Gastrocnemius medialis (tissue), 4 donors: ENCODE data around the gene CAMKK2. TPM values are rescaled to one million over a fixed set of nuclear protein-coding genes. Genes with fewer than 3 reads are reported as not detected.

Source experiments
- ATAC-seq, 2 donors: fragments of 150-250 bp; one replicate each; pipeline ENCODE4 v1.9.1; 2016
- DNase-seq, 2 donors: peaks; one replicate each; pipeline ENCODE4 v3.0.0-alpha.2; 2019
- H3K27ac ChIP-seq, 4 donors: fragments of 200-600 bp; sonication (generic); 1 replicate in 1 of 4; 2 replicates in 3 of 4; pipeline ENCODE4 v1.5.1; 2016 to 2018; ENCODE audit warnings: mild to moderate bottlenecking in 2 of 4, moderate library complexity in 1 of 4
- H3K27me3 ChIP-seq, 3 donors: fragments of 200-600 bp; sonication (generic) in 2 of 3; 1 replicate in 1 of 3; 2 replicates in 2 of 3; pipeline versions ENCODE4 v1.5.1 to v1.6.0; 2016 to 2019; ENCODE audit warnings: mild to moderate bottlenecking in 1 of 3, moderate library complexity in 1 of 3
- H3K36me3 ChIP-seq, 2 donors: fragments of 200-600 bp; sonication (generic) in 1 of 2; one replicate each; pipeline ENCODE4 v1.5.1; 2017 to 2018
- H3K4me1 ChIP-seq, 2 donors: fragments of 200-600 bp; sonication (generic) in 1 of 2; one replicate each; pipeline ENCODE4 v1.5.1; 2016 to 2017; ENCODE audit warnings: mild to moderate bottlenecking in 2 of 2
- H3K4me3 ChIP-seq, 4 donors: fragments of 200-600 bp; sonication (generic) in 3 of 4; 1 replicate in 1 of 4; 2 replicates in 3 of 4; pipeline ENCODE4 v1.5.1; 2016 to 2019; ENCODE audit warnings: mild to moderate bottlenecking in 2 of 4
- H3K9me3 ChIP-seq, 3 donors: fragments of 200-600 bp; sonication (generic) in 2 of 3; 1 replicate in 1 of 3; 2 replicates in 2 of 3; pipeline ENCODE4 v1.5.1; 2016 to 2019
- POLR2A ChIP-seq, 2 donors: fragments of 450-650 bp; IDR thresholded peaks; one replicate each; pipeline ENCODE4 v1.6.1; 2017; ENCODE audit warnings: antibody characterized with exemption in 2 of 2, mild to moderate bottlenecking in 2 of 2, moderate library complexity in 2 of 2
- in situ Hi-C, 4 donors: fragments of 200-750 bp; cut with MboI; loops; one replicate each; pipeline versions ENCODE4 v1.15.0 to v1.8.0; 2017; ENCODE audit warnings: low sequenced_read_pairs in 4 of 4
- intact Hi-C: fragments of 100-400 bp; cut with DNase I; formaldehyde crosslinking; loops from one replicate; pipeline ENCODE4 v1.15.1; 2023; ENCODE audit warnings: low total_unique reads
- total RNA-seq, 4 donors: library from RNA; depleted of rRNA; stranded (reverse); fragments of >200 nt; gene quantifications; one replicate each; pipeline versions ENCODE4 v1.1.0 to v1.2.3, GENCODE V29; 2016
- TF ChIP-seq, protein P1 (sequence below), 5 experiments: fragments of 450-650 bp in 3 of 5; fragments of 200-600 bp in 2 of 5; sonication (generic) in 2 of 5; IDR thresholded peaks in 4 of 5; conservative IDR thresholded peaks in 1 of 5; 1 replicate in 4 of 5; 2 replicates in 1 of 5; pipeline ENCODE4 v1.5.1; 2016 to 2019; ENCODE audit warnings: antibody characterized with exemption in 5 of 5, mild to moderate bottlenecking in 3 of 5, moderate library complexity in 3 of 5

CAMKK2 gene
- total RNA-seq, 4 donors from 2014 or later = 6.0 to 10.2 (median 7.5) TPM

DNA sequence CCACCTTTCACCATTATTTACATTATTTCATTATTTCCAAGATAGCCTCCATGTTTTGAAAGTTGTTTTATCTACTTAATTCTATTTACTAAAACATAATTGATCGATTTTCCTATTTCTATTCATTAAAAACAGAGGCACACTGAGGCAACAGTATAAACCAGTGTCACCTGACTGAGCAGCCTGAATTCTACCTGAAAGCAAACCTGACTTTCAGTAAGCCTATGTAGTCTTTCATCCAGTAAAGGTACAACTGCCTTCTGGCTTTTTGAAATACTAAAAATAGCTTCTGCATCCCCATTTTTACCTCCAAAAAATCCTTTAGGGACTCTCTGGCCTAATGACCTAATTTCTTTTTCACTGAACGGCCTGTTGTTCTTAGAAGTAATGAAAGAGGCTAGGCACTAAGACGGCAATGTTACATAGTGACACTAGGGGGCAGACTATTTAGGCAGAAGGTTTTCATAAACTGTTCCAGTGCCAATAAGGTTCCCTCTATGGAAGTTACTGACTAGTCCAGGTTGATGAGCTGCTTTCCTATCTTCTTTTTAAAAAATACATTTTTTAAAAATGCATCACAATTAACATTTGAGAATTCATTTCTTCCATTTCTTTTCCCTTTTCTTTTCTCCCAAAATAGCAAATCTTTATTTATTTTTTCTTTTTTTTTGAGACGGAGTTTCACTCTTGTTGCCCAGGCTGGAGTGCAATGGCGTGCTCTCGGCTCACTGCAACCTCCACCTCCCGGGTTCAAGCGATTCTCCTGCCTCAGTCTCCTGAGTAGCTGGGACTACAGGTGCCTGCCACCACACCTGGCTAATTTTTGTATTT lies 38.2 kb upstream of the CAMKK2 start:
- Histone ChIP-seq H3K36me3 (peaks cover 0 to 86% of the 10 kb centered on the region in 2 donors), H3K4me1 (no peaks in the 10 kb centered on the region), H3K4me3 (no peak overlapping the region), H3K27ac (no peak overlapping the region), H3K9me3 (no peaks in the 10 kb centered on the region), H3K27me3 (no peaks in the 10 kb centered on the region)
- no peak for DNase-seq
- intact Hi-C loops = loop anchor here (1.0 kb wide), 1 partner anchor 109 kb away; no protein-coding TSS in a partner anchor
- in situ Hi-C loops = loop anchor here (5.0 to 10.0 kb wide), 4 partner anchors 103 to 113 kb away; no protein-coding TSS in a partner anchor
- ATAC-seq = peak; percentile 98 to 99
- TF ChIP-seq POLR2A (IDR thresholded peaks at IDR 0.05) = no peak
- TF ChIP-seq, protein P1, sequence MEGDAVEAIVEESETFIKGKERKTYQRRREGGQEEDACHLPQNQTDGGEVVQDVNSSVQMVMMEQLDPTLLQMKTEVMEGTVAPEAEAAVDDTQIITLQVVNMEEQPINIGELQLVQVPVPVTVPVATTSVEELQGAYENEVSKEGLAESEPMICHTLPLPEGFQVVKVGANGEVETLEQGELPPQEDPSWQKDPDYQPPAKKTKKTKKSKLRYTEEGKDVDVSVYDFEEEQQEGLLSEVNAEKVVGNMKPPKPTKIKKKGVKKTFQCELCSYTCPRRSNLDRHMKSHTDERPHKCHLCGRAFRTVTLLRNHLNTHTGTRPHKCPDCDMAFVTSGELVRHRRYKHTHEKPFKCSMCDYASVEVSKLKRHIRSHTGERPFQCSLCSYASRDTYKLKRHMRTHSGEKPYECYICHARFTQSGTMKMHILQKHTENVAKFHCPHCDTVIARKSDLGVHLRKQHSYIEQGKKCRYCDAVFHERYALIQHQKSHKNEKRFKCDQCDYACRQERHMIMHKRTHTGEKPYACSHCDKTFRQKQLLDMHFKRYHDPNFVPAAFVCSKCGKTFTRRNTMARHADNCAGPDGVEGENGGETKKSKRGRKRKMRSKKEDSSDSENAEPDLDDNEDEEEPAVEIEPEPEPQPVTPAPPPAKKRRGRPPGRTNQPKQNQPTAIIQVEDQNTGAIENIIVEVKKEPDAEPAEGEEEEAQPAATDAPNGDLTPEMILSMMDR (IDR thresholded peaks at IDR 0.05 in 4 of 5, conservative IDR thresholded peaks at IDR 0.05 in 1 of 5) = peak; percentile 77 to 92 (median 85)

DNA sequence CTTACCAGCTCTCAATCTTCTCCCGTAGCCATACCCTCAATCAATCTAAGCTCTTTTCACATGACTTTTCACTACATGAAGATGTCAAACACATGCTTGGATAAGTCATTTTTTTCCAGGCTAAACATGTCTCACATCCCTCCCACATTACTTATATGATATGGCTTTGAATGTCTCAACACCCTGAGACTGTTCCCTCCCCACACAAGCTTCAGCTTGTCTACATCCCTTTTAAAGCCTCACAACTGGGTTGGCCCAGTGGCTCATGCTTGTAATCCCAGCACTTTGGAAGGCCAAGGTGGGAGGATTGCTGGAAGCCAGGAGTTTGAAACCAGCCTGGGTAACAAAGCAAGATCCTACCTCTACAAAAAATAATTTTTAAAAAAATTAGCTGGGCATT lies 37.2 kb upstream of the CAMKK2 start:
- Histone ChIP-seq H3K27ac (no peak overlapping the region), H3K9me3 (no peaks in the 10 kb centered on the region), H3K27me3 (no peaks in the 10 kb centered on the region), H3K36me3 (peaks cover 0 to 89% of the 10 kb centered on the region in 2 donors), H3K4me1 (no peaks in the 10 kb centered on the region), H3K4me3 (no peak overlapping the region)
- in situ Hi-C loops = loop anchor here (5.0 to 10.0 kb wide), 4 partner anchors 104 to 114 kb away; no protein-coding TSS in a partner anchor
- intact Hi-C loops = loop anchor here (1.0 kb wide), 1 partner anchor 110 kb away; no protein-coding TSS in a partner anchor
- no peak for DNase-seq
- no peak for ATAC-seq
- TF ChIP-seq, protein P1 (IDR thresholded peaks at IDR 0.05 in 4 of 5, conservative IDR thresholded peaks at IDR 0.05 in 1 of 5) = no peak
- no peak for TF ChIP-seq POLR2A (IDR thresholded peaks at IDR 0.05)

DNA sequence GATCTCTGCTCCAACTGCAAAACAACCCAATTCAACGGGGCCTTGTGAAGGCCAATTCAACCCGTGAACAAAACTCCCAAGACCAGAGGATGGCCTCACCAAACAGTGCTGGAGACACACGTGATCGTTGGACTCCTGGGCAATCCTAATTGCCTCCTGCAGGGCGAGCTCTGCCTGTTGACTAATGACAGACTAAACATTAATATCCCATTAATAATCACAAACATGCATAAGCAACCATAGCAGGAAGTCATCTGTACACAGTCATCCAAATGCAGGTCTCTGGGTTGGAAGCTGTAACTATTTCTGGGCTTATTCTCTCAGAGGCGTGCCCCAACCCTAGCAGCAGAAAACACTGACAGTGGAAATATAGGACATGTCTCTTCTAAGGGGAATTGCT lies 34.7 kb upstream of the CAMKK2 start:
- ATAC-seq = no peak
- intact Hi-C loops = no loop called here
- DNase-seq = no peak
- Histone ChIP-seq H3K36me3 (peaks cover 0 to 93% of the 10 kb centered on the region in 2 donors), H3K4me3 (no peak overlapping the region), H3K27me3 (no peaks in the 10 kb centered on the region), H3K4me1 (peaks cover 0 to 8% of the 10 kb centered on the region in 2 donors), H3K9me3 (no peaks in the 10 kb centered on the region), H3K27ac (no peak overlapping the region)
- TF ChIP-seq POLR2A (IDR thresholded peaks at IDR 0.05) = no peak
- TF ChIP-seq, protein P1 (IDR thresholded peaks at IDR 0.05 in 4 of 5, conservative IDR thresholded peaks at IDR 0.05 in 1 of 5) = no peak
- in situ Hi-C loops = loop anchor here (5.0 to 10.0 kb wide), 4 partner anchors 106 to 116 kb away; no protein-coding TSS in a partner anchor

DNA sequence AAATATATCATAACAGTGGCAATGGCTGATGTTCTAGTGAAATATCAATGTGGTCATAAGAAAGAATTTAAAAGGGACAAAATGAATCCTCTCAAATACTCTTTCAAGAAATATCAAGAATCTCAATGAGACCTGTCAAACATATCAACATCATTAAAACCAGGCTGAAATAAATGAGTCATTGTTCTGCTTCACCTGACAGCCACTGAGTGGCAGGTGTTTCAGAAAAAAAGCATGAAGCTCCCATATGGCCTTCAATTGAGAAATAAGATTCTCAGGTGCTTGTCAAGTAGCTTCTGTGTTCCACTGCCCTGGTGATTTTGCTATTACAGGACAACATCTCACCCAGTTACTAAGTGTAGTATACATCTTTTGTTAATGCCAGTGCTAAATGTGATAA lies 34.2 kb upstream of the CAMKK2 start:
- in situ Hi-C loops (loop anchor here (5.0 to 10.0 kb wide), 4 partner anchors 107 to 117 kb away; no protein-coding TSS in a partner anchor), intact Hi-C loops (no loop called here)
- Histone ChIP-seq H3K4me1 (peaks cover 0 to 8% of the 10 kb centered on the region in 2 donors), H3K27me3 (no peaks in the 10 kb centered on the region), H3K27ac (no peak overlapping the region), H3K4me3 (no peak overlapping the region), H3K9me3 (no peaks in the 10 kb centered on the region), H3K36me3 (peaks cover 0 to 95% of the 10 kb centered on the region in 2 donors)
- TF ChIP-seq, protein P1 (IDR thresholded peaks at IDR 0.05 in 4 of 5, conservative IDR thresholded peaks at IDR 0.05 in 1 of 5) = no peak
- TF ChIP-seq POLR2A (IDR thresholded peaks at IDR 0.05) = no peak
- no peak for ATAC-seq
- no peak for DNase-seq
